Measurements from ENCODE around the gene RBM15.

DNA sequence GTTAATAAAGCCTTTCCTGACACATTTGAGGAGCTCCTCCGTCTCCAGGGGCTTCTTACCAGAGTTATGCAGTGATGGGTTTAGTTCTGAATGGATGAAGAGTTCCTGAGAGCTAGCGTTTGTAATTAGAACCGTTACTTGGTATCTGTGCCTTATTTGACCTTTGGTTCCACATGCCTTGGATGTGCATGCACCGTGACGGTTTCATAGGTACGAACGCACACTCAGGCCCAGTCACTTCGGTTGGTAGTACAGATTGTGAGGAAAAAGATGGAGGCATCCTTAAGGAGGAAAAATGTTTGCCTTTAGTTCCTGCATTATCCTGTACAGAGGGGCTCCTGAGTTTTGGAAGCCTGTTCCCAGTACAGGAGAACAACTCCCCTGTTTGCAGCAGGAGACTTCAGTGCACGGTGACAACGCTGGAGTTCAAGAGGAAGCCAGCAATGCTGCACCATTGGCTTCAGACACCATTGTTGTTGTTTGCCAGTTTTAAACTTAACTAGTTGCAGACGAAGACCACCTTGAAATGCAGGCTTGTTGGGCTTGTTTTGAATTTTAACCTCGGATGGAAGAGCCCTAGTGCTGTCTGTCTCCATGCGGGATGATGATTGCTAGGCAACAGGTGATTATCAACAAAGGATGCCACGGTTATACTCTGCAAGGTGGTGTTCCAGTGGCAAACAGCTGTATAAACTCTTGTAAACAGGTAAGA, 8.2 kb downstream of the RBM15 start:
- TF ChIP-seq POLR2A (IDR thresholded peaks at IDR 0.05) (no peak), CTCF (IDR thresholded peaks at IDR 0.05 in 4 of 5, conservative IDR thresholded peaks at IDR 0.05 in 1 of 5) (no peak)

Data from gastrocnemius medialis (tissue), 4 donors.